Keratinocyte (primary cell): Measurements from ENCODE around the gene PPOX. TPM values are rescaled to one million over a fixed set of nuclear protein-coding genes. Genes with fewer than 3 reads are reported as not detected.
A peak's percentile ranks its signal among the peaks of the same experiment; 100 is the strongest.

Experiments
- DNase-seq: peaks from one replicate; pipeline ENCODE4 v3.0.0-alpha.2; 2011; ENCODE audit warnings: low read depth, missing footprints, low spot score
- FAIRE-seq: peaks from 2 replicates; lab custom pipeline; 2011; peaks lifted over from hg19 to GRCh38; lab: Jason Lieb, UNC
- H2AFZ ChIP-seq: 2 replicates; pipeline ENCODE4 v1.6.0; 2012; ENCODE audit warnings: low read length, control low read depth, inconsistent platforms; ENCODE audit not compliant: control insufficient read depth
- H3K27ac ChIP-seq: 2 replicates; pipeline ENCODE4 v1.5.1; 2011; ENCODE audit warnings: low read length; ENCODE audit not compliant: control insufficient read depth, insufficient read depth
- H3K27me3 ChIP-seq: 3 replicates; pipeline ENCODE4 v1.6.0; 2011; ENCODE audit warnings: low read length; ENCODE audit not compliant: control insufficient read depth, insufficient read depth; ENCODE audit errors: extremely low read depth
- H3K36me3 ChIP-seq, 2 experiments: 2 replicates in 1 of 2; 3 replicates in 1 of 2; pipeline ENCODE4 v1.5.1; 2011; ENCODE audit warnings: low read length in 2 of 2, mild to moderate bottlenecking in 1 of 2; ENCODE audit not compliant: control insufficient read depth in 2 of 2, insufficient read depth in 2 of 2; ENCODE audit errors: extremely low read depth in 1 of 2
- H3K4me1 ChIP-seq: 3 replicates; pipeline ENCODE4 v1.5.1; 2011; ENCODE audit warnings: low read length; ENCODE audit not compliant: control insufficient read depth, insufficient read depth; ENCODE audit errors: extremely low read depth
- H3K4me2 ChIP-seq: 3 replicates; pipeline ENCODE4 v1.6.0; 2011; ENCODE audit warnings: low read depth, low read length; ENCODE audit not compliant: control insufficient read depth, insufficient read depth; ENCODE audit errors: extremely low read depth
- H3K4me3 ChIP-seq, 3 experiments: fragments of 200-600 bp in 1 of 3; sonication (generic) in 1 of 3; 2 replicates in 2 of 3; 3 replicates in 1 of 3; pipeline ENCODE4 v1.5.1; 2011 to 2016; ENCODE audit warnings: low read length in 3 of 3, mild to moderate bottlenecking in 3 of 3, control low read depth in 2 of 3, inconsistent platforms in 1 of 3, low read depth in 1 of 3, mixed read lengths in 1 of 3, mixed run types in 1 of 3, moderate library complexity in 1 of 3; ENCODE audit not compliant: control insufficient read depth in 2 of 3, insufficient read depth in 2 of 3; ENCODE audit errors: extremely low read depth in 1 of 3
- H3K79me2 ChIP-seq: 2 replicates; pipeline ENCODE4 v1.6.0; 2012; ENCODE audit warnings: low read length; ENCODE audit not compliant: control insufficient read depth, insufficient read depth
- H3K9ac ChIP-seq: 3 replicates; pipeline ENCODE4 v1.6.0; 2011; ENCODE audit warnings: low read length; ENCODE audit not compliant: control insufficient read depth, insufficient read depth; ENCODE audit errors: extremely low read depth
- H3K9me1 ChIP-seq: 3 replicates; pipeline ENCODE4 v1.6.0; 2011; ENCODE audit warnings: low read length; ENCODE audit not compliant: control insufficient read depth, insufficient read depth; ENCODE audit errors: extremely low read depth
- H3K9me3 ChIP-seq: 2 replicates; pipeline ENCODE4 v1.5.1; 2012; ENCODE audit warnings: low read depth, low read length; ENCODE audit not compliant: control insufficient read depth
- H4K20me1 ChIP-seq: 3 replicates; pipeline ENCODE4 v1.6.0; 2011; ENCODE audit warnings: low read length; ENCODE audit not compliant: control insufficient read depth, insufficient read depth; ENCODE audit errors: extremely low read depth
- CTCF ChIP-seq, 3 experiments: IDR thresholded peaks in 1 of 3; conservative IDR thresholded peaks in 1 of 3; optimal IDR thresholded peaks in 1 of 3; 2 replicates in 2 of 3; 3 replicates in 1 of 3; pipeline versions ENCODE3 to v1.5.1; 2011; ENCODE audit warnings: low read length in 3 of 3, mild to moderate bottlenecking in 3 of 3, moderate library complexity in 2 of 3, control low read depth in 1 of 3, inconsistent platforms in 1 of 3; ENCODE audit not compliant: insufficient read depth in 2 of 3; ENCODE audit errors: extremely low read depth in 1 of 3
- EZH2 ChIP-seq: IDR thresholded peaks from one replicate; pipeline ENCODE4 v1.6.1; 2012; ENCODE audit warnings: inconsistent platforms, mild to moderate bottlenecking, low read length, moderate library complexity
- dilution Hi-C: fragments of 300-500 bp; cut with MboI; formaldehyde crosslinking; loops from one replicate; pipeline ENCODE4 v1.7.0; 2020; ENCODE audit warnings: low sequenced_read_pairs; ENCODE audit not compliant: extremely low pct_ligation_motif_present
- polyA plus RNA-seq, 5 experiments: library from polyadenylated mRNA; depleted of rRNA in 3 of 5; stranded (reverse) in 3 of 5; stranded (forward) in 1 of 5; unstranded in 1 of 5; fragments of >200 nt; gene quantifications; 1 replicate in 1 of 5; 2 replicates in 3 of 5; 3 replicates in 1 of 5; pipeline versions ENCODE4 v1.2.1 to v1.2.3, GENCODE V29; 2011 to 2012; ENCODE audit warnings: missing spikeins in 2 of 5, low read depth in 1 of 5, low replicate concordance in 1 of 5

Gene PPOX
- polyA plus RNA-seq, 1 donor (not counting 4 experiments of a cell fraction or from before 2014, with no cell fraction given): 17.1 TPM

GRCh38 chr1:161185282-161185682 lies 19.1 kb downstream of the PPOX start:
- H3K4me3 ChIP-seq: no peak overlapping the region
- H3K9me3 ChIP-seq: no peaks in the 10 kb centered on the region
- H3K4me1 ChIP-seq: peaks cover 13% of the 10 kb centered on the region
- H3K9ac ChIP-seq: no peak overlapping the region
- no peaks in the 10 kb centered on the region for H3K9me1 ChIP-seq
- no peaks in the 10 kb centered on the region for H3K36me3 ChIP-seq
- peak overlapping the region; percentile 52 for H2AFZ ChIP-seq
- DNase-seq: no peak
- no peaks in the 10 kb centered on the region for H4K20me1 ChIP-seq
- no peaks in the 10 kb centered on the region for H3K79me2 ChIP-seq
- H3K27ac ChIP-seq: no peak overlapping the region
- H3K4me2 ChIP-seq: no peak overlapping the region
- dilution Hi-C loops: no loop called here
- no peak for TF ChIP-seq CTCF (optimal IDR thresholded peaks at IDR 0.05 in 1 of 3, IDR thresholded peaks at IDR 0.05 in 1 of 3, conservative IDR thresholded peaks at IDR 0.05 in 1 of 3; ENCODE audit: extremely low read depth in 1 of 3, insufficient read depth in 2 of 3, low read length in 3 of 3)
- no peak for TF ChIP-seq EZH2
- no peaks in the 10 kb centered on the region for H3K27me3 ChIP-seq
- no peak for FAIRE-seq

- Histone ChIP-seq H3K27me3 (no peaks in the 10 kb centered on the region), H4K20me1 (no peaks in the 10 kb centered on the region), H3K9me1 (no peaks in the 10 kb centered on the region), H3K9ac (no peak overlapping the region), H3K79me2 (no peaks in the 10 kb centered on the region), H3K9me3 (no peaks in the 10 kb centered on the region), H3K27ac (no peak overlapping the region), H3K4me3 (no peak overlapping the region), H3K4me2 (no peak overlapping the region), H2AFZ (no peak overlapping the region), H3K4me1 (peaks cover 13% of the 10 kb centered on the region), H3K36me3 (no peaks in the 10 kb centered on the region)
- TF ChIP-seq CTCF (optimal IDR thresholded peaks at IDR 0.05 in 1 of 3, IDR thresholded peaks at IDR 0.05 in 1 of 3, conservative IDR thresholded peaks at IDR 0.05 in 1 of 3; ENCODE audit: extremely low read depth in 1 of 3, insufficient read depth in 2 of 3, low read length in 3 of 3) (no peak), EZH2 (no peak)
- FAIRE-seq: no peak
- dilution Hi-C loops: no loop called here
- DNase-seq: no peak
These were observed 19.6 kb downstream of the PPOX start for GRCh38 chr1:161185732-161186311.
